Measurements from ENCODE around the gene DPP7.

Gene DPP7

DNA sequence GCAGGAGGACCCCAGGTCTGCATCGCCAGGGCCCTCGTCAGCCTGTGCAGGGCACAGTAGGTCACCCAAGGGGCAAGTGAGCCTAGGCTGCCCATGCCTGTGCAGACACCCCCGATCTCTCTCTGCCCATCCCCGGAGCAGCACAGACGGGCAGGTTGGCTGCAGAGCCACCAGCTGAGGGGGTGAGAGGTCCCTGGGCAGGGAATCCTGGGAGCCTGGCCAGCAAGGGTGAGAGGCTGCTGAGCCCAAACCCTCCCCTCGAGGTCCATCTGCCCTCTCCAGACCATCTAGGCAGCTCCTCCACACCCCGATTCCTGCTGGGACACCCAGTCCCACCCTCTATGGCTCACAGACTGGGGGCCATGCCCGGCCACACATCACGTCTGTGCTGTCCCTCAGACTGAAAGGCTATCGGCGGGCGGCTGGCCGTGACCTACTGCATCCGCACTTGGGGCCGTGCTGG lies 2.8 kb upstream of the DPP7 start:
- Histone ChIP-seq H3K36me3 (replicated peaks; ENCODE audit: insufficient read depth, low read length) (no peaks in the 10 kb centered on the region), H3K9me2 (replicated peaks; ENCODE audit: insufficient read depth, low read length) (no peaks in the 10 kb centered on the region), H2AFZ (ENCODE audit: low read length) (no peak overlapping the region), H3K4me3 (ENCODE audit: low read length) (no peak overlapping the region), H3K27me3 (replicated peaks; ENCODE audit: insufficient read depth, low read length) (peaks cover 15% of the 10 kb centered on the region), H3K9me3 (replicated peaks; ENCODE audit: insufficient read depth, low read length) (no peaks in the 10 kb centered on the region), H3K79me2 (ENCODE audit: low read length) (no peaks in the 10 kb centered on the region), H3F3A (ENCODE audit: insufficient read depth, low read length) (peaks cover 3% of the 10 kb centered on the region), H3K4me2 (ENCODE audit: low read depth, low read length) (no peak overlapping the region), H3K9ac (ENCODE audit: low read length) (no peak overlapping the region), H3K27ac (ENCODE audit: low read length) (no peak overlapping the region), H3K4me1 (ENCODE audit: low read length) (peaks cover 7% of the 10 kb centered on the region), H4K20me1 (ENCODE audit: insufficient read depth, low read length) (no peaks in the 10 kb centered on the region)
- TF ChIP-seq, protein P1, sequence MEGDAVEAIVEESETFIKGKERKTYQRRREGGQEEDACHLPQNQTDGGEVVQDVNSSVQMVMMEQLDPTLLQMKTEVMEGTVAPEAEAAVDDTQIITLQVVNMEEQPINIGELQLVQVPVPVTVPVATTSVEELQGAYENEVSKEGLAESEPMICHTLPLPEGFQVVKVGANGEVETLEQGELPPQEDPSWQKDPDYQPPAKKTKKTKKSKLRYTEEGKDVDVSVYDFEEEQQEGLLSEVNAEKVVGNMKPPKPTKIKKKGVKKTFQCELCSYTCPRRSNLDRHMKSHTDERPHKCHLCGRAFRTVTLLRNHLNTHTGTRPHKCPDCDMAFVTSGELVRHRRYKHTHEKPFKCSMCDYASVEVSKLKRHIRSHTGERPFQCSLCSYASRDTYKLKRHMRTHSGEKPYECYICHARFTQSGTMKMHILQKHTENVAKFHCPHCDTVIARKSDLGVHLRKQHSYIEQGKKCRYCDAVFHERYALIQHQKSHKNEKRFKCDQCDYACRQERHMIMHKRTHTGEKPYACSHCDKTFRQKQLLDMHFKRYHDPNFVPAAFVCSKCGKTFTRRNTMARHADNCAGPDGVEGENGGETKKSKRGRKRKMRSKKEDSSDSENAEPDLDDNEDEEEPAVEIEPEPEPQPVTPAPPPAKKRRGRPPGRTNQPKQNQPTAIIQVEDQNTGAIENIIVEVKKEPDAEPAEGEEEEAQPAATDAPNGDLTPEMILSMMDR (IDR thresholded peaks at IDR 0.05; ENCODE audit: low read length) = no peak
- TF ChIP-seq EZH2phosphoT487 (IDR thresholded peaks at IDR 0.05; ENCODE audit: low read length) = no peak
- TF ChIP-seq EZH2 (optimal IDR thresholded peaks at IDR 0.05; ENCODE audit: low read depth, low read length) = no peak
- DNase-seq = no peak

- Histone ChIP-seq H3K9ac (ENCODE audit: low read length) (no peak overlapping the region), H3K9me3 (replicated peaks; ENCODE audit: insufficient read depth, low read length) (no peaks in the 10 kb centered on the region), H3K9me2 (replicated peaks; ENCODE audit: insufficient read depth, low read length) (no peaks in the 10 kb centered on the region), H2AFZ (ENCODE audit: low read length) (no peak overlapping the region), H3K4me3 (ENCODE audit: low read length) (no peak overlapping the region), H3K4me1 (ENCODE audit: low read length) (peaks cover 4% of the 10 kb centered on the region; the same call in 1 of the 2 replicates), H3K4me2 (ENCODE audit: low read depth, low read length) (no peak overlapping the region), H3K27ac (ENCODE audit: low read length) (no peak overlapping the region), H3F3A (ENCODE audit: insufficient read depth, low read length) (no peaks in the 10 kb centered on the region), H3K36me3 (replicated peaks; ENCODE audit: insufficient read depth, low read length) (no peaks in the 10 kb centered on the region), H4K20me1 (ENCODE audit: insufficient read depth, low read length) (no peaks in the 10 kb centered on the region), H3K27me3 (replicated peaks; ENCODE audit: insufficient read depth, low read length) (peaks cover 15% of the 10 kb centered on the region), H3K79me2 (ENCODE audit: low read length) (no peaks in the 10 kb centered on the region)
- TF ChIP-seq EZH2 (optimal IDR thresholded peaks at IDR 0.05; ENCODE audit: low read depth, low read length) (no peak), EZH2phosphoT487 (IDR thresholded peaks at IDR 0.05; ENCODE audit: low read length) (no peak)
- TF ChIP-seq, protein P1 (IDR thresholded peaks at IDR 0.05; ENCODE audit: low read length) = no peak
- DNase-seq = no peak
Observed at GRCh38 chr9:137116728-137117127, 2.2 kb upstream of the DPP7 start.

DNA sequence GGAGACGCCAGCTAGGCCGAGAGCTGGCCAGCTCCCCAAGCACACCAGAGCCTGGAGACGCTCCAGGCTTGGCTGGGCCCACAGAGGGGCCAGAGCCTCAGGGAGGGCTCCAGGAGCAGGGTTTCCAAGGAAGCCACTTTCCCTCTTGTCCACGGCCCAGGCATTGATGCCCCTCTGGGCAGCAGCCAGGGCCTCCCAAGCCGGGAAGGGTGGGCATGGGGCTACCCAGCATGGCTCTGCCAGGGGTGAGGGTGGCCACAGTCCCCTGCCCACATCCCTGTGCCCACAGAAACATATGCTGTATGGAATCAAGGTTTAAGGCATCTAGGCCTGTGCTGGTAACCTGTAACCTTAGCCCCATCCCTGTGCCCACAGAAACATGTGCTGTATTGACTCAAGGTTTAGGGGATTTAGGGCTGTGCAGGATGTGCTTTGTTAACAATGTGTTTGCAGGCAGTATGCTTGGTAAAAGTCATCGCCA lies 1.5 kb upstream of the DPP7 start:
- Histone ChIP-seq H3K9me2 (replicated peaks; ENCODE audit: insufficient read depth, low read length) (no peaks in the 10 kb centered on the region), H3K4me2 (ENCODE audit: low read depth, low read length) (no peak overlapping the region), H3K79me2 (ENCODE audit: low read length) (no peaks in the 10 kb centered on the region), H3F3A (ENCODE audit: insufficient read depth, low read length) (no peaks in the 10 kb centered on the region), H3K27me3 (replicated peaks; ENCODE audit: insufficient read depth, low read length) (peaks cover 15% of the 10 kb centered on the region), H3K4me3 (ENCODE audit: low read length) (no peak overlapping the region), H3K27ac (ENCODE audit: low read length) (no peak overlapping the region), H3K4me1 (ENCODE audit: low read length) (peaks cover 4% of the 10 kb centered on the region; the same call in 1 of the 2 replicates), H3K9me3 (replicated peaks; ENCODE audit: insufficient read depth, low read length) (no peaks in the 10 kb centered on the region), H3K9ac (ENCODE audit: low read length) (no peak overlapping the region), H3K36me3 (replicated peaks; ENCODE audit: insufficient read depth, low read length) (no peaks in the 10 kb centered on the region), H2AFZ (ENCODE audit: low read length) (no peak overlapping the region), H4K20me1 (ENCODE audit: insufficient read depth, low read length) (no peaks in the 10 kb centered on the region)
- DNase-seq = no peak
- TF ChIP-seq EZH2phosphoT487 (IDR thresholded peaks at IDR 0.05; ENCODE audit: low read length) (no peak), EZH2 (optimal IDR thresholded peaks at IDR 0.05; ENCODE audit: low read depth, low read length) (no peak)
- TF ChIP-seq, protein P1 (IDR thresholded peaks at IDR 0.05; ENCODE audit: low read length) = no peak

Data from MM.1S (cell line).